Common myeloid progenitor, CD34-positive (primary cell): ENCODE data around the gene C1QTNF12.

Experiments
- CTCF ChIA-PET: fragments of 350-600 bp; sonication (Branson Sonifier 250); formaldehyde crosslinking; loops from one replicate; lab custom pipeline; 2021; ENCODE audit warnings: antibody characterized with exemption; lab: Charles Lee
- POLR2A ChIA-PET: fragments of 350-600 bp; sonication (Branson Sonifier 250); formaldehyde crosslinking; loops from one replicate; lab custom pipeline; 2021; ENCODE audit warnings: antibody characterized with exemption; lab: Charles Lee
- DNase-seq, 3 donors: peaks; one replicate each; pipeline versions ENCODE4 v3.0.0 to v3.0.0-alpha.2; 2013
- H3K27ac ChIP-seq, 2 experiments: 1 replicate in 1 of 2; 2 replicates in 1 of 2; pipeline ENCODE4 v1.7.0; 2013; ENCODE audit warnings: inconsistent platforms in 2 of 2, low read length in 2 of 2, mild to moderate bottlenecking in 2 of 2, low read depth in 1 of 2, moderate library complexity in 1 of 2; ENCODE audit not compliant: severe bottlenecking in 2 of 2, insufficient read depth in 1 of 2, poor library complexity in 1 of 2
- H3K27me3 ChIP-seq, 5 experiments: replicated peaks in 2 of 5; 1 replicate in 3 of 5; 2 replicates in 2 of 5; pipeline versions ENCODE4 v1.6.1 to v1.7.0; 2013; ENCODE audit warnings: low read length in 4 of 5, mild to moderate bottlenecking in 2 of 5, moderate library complexity in 2 of 5, inconsistent platforms in 1 of 5; ENCODE audit not compliant: insufficient read depth in 5 of 5, control insufficient read depth in 4 of 5
- H3K36me3 ChIP-seq, 4 experiments: 1 replicate in 2 of 4; 2 replicates in 2 of 4; pipeline versions ENCODE4 v1.6.1 to v1.7.0; 2013; ENCODE audit warnings: low read length in 3 of 4, control low read depth in 1 of 4, mild to moderate bottlenecking in 1 of 4; ENCODE audit not compliant: control insufficient read depth in 4 of 4, insufficient read depth in 4 of 4
- H3K4me1 ChIP-seq, 4 experiments: 1 replicate in 3 of 4; 2 replicates in 1 of 4; pipeline versions ENCODE4 v1.6.1 to v1.7.1; 2013; ENCODE audit warnings: low read length in 3 of 4, mild to moderate bottlenecking in 3 of 4, control low read depth in 1 of 4, inconsistent platforms in 1 of 4, moderate library complexity in 1 of 4; ENCODE audit not compliant: control insufficient read depth in 4 of 4, insufficient read depth in 4 of 4; ENCODE audit errors: control extremely low read depth in 1 of 4
- H3K4me3 ChIP-seq, 7 experiments: 1 replicate in 4 of 7; 2 replicates in 3 of 7; pipeline versions ENCODE4 v1.5.1 to v1.7.0; 2013; ENCODE audit warnings: mild to moderate bottlenecking in 7 of 7, low read length in 6 of 7, moderate library complexity in 6 of 7, inconsistent platforms in 2 of 7, low read depth in 2 of 7, control low read depth in 1 of 7; ENCODE audit not compliant: insufficient read depth in 4 of 7, control insufficient read depth in 1 of 7; ENCODE audit errors: extremely low read depth in 1 of 7
- H3K9me3 ChIP-seq, 5 experiments: 1 replicate in 4 of 5; 2 replicates in 1 of 5; pipeline versions ENCODE4 v1.6.1 to v1.7.1; 2013; ENCODE audit warnings: low read length in 4 of 5, mild to moderate bottlenecking in 2 of 5, inconsistent platforms in 1 of 5, low read depth in 1 of 5, moderate library complexity in 1 of 5; ENCODE audit not compliant: control insufficient read depth in 4 of 5, insufficient read depth in 2 of 5; ENCODE audit errors: control extremely low read depth in 1 of 5
- WGBS: methylation state at CpG from one replicate; pipeline ENCODE4 v1.1.5; 2013; ENCODE audit not compliant: insufficient coverage; 5-methylcytosine and 5-hydroxymethylcytosine counted together

The C1QTNF12 gene

GRCh38 chr1:1232208-1232795, 14.2 kb downstream of the C1QTNF12 start, which contains the start of gene B3GALT6:
B3GALT6 (plus strand) TSS chr1:1232237; CDS start chr1:1232279, 42 bp downstream.
- Histone ChIP-seq H3K4me3 (peak within 1 kb of the TSS; percentile 79 to 97 (median 94)), H3K9me3 (no peaks in the 10 kb centered on the region), H3K4me1 (peaks cover 4 to 35% (median 33%) of the 10 kb centered on the region in 4 experiments), H3K27ac (peak within 1 kb of the TSS; percentile 84 to 92), H3K27me3 (peaks cover 0 to 4% (median 0%) of the 10 kb centered on the region in 5 experiments), H3K36me3 (peaks cover 0 to 44% (median 28%) of the 10 kb centered on the region in 4 experiments)
- DNase-seq: peak in 2 of 3 donors; percentile 27 to 76
- ChIA-PET CTCF (interaction anchor here (1.5 to 2.0 kb wide), 3 partner anchors 76 to 110 kb away, joined by 3 to 13 read pairs (median 5); no protein-coding TSS in a partner anchor), POLR2A (interaction anchor here (0.9 to 1.4 kb wide), 2 partner anchors 9 to 19 kb away, joined by 4 to 5 read pairs; no protein-coding TSS in a partner anchor)
- 7% methylated on average over 76 of the region's 100 CpGs for WGBS

- H3K4me1 ChIP-seq: peaks cover 4 to 35% (median 33%) of the 10 kb centered on the region in 4 experiments
- POLR2A ChIA-PET: interaction anchor here (0.9 to 1.4 kb wide), 4 partner anchors 8 to 19 kb away, joined by 3 to 5 read pairs (median 4); no protein-coding TSS in a partner anchor
- CTCF ChIA-PET: interaction anchor here (0.6 to 2.0 kb wide), 7 partner anchors 12 to 111 kb away, joined by 3 to 13 read pairs (median 4); no protein-coding TSS in a partner anchor
- H3K9me3 ChIP-seq: no peaks in the 10 kb centered on the region
- H3K36me3 ChIP-seq: peaks cover 0 to 49% (median 31%) of the 10 kb centered on the region in 4 experiments
- DNase-seq: peak; percentile 97 to 98 (median 98)
- 0% methylated on average over 86 of the region's 99 CpGs for WGBS
- no peaks in the 10 kb centered on the region for H3K27me3 ChIP-seq
- H3K27ac ChIP-seq: peak within 1 kb of the TSS; percentile 84 to 92
- H3K4me3 ChIP-seq: peak within 1 kb of the TSS; percentile 79 to 97 (median 94)
These were observed 14.9 kb downstream of the C1QTNF12 start, which contains the start of gene SDF4 for GRCh38 chr1:1231400-1232207. SDF4 (minus strand) TSS chr1:1232001; CDS start chr1:1228772, 3,229 bp downstream.

DNA sequence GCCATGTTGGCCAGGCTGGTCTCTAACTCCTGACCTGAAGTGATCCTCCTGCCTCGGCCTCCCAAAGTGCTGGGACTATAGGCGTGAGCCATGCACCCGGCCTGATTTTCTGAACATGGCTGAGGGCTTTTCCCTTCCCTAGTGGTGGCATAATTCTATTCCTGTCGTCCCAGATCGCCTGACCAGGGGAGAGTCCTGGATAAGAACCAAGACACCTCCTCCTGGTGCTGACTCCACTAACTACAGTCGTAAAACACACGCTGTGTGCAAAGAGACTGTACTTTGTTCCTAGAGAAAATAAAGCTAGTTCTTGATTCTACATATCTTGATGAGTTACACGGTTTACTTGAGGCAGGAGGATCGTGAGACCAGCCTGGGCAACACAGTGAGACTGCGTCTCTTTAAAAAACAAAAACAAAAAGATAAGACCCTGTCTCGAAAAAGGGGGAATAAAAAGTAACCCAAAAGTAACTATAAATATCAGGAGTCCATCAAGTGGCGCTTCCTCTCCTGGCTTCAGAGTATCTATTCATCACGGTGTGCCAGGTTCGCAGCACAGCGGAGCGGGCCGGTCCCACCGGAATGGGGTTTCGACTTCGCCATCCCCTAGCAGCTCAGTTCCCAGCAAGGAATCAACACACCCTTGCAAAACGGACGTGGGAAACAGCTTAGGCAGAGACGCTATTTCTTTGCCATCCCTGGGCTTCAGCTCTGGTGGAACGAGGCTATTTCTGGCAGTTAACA, 15.7 kb downstream of the C1QTNF12 start:
- no peaks in the 10 kb centered on the region for H3K9me3 ChIP-seq
- H3K27me3 ChIP-seq: no peaks in the 10 kb centered on the region
- H3K36me3 ChIP-seq: peaks cover 0 to 57% (median 39%) of the 10 kb centered on the region in 4 experiments
- DNase-seq: peak; percentile 25 to 36 (median 27)
- whole genome bisulfite sequencing: 24% methylated on average over 21 of the region's 24 CpGs
- peak overlapping the region; percentile 84 to 92 for H3K27ac ChIP-seq
- ChIA-PET CTCF (interaction anchor here (0.6 to 2.0 kb wide), 7 partner anchors 12 to 110 kb away, joined by 3 to 13 read pairs (median 4); no protein-coding TSS in a partner anchor), POLR2A (interaction anchor here (1.0 to 1.4 kb wide), 2 partner anchors 12 to 18 kb away, joined by 3 to 4 read pairs; no protein-coding TSS in a partner anchor)
- peak overlapping the region; percentile 79 to 97 (median 94) for H3K4me3 ChIP-seq
- peaks cover 4 to 35% (median 33%) of the 10 kb centered on the region in 4 experiments for H3K4me1 ChIP-seq

DNA sequence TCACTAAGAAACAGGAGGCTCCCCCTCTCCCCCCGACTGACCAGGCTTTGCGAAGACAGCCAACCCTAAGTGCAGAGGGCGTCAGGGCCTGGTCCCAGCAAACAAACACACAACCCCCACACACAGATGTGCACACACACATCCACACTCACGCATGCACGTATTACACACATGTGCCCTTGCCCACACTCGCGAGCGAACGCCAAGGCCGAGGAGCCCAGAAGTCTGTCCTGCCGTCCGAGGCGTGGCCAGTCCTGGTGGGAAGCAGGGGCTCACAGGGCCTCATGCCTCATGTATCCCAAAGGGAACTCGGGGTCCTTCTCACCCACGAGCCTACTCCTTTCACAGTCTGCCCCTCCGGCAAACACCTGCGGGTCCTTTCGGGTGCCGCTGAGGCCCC, 16.8 kb downstream of the C1QTNF12 start:
- Histone ChIP-seq H3K4me3 (peak overlapping the region in 1 of 7 experiments; percentile 93), H3K36me3 (peaks cover 0 to 62% (median 40%) of the 10 kb centered on the region in 4 experiments), H3K27me3 (no peaks in the 10 kb centered on the region), H3K4me1 (peaks cover 4 to 35% (median 33%) of the 10 kb centered on the region in 4 experiments), H3K27ac (no peak overlapping the region), H3K9me3 (no peaks in the 10 kb centered on the region)
- CTCF ChIA-PET: interaction anchor here (0.6 to 1.4 kb wide), 4 partner anchors 13 to 107 kb away, joined by 3 to 4 read pairs (median 3); no protein-coding TSS in a partner anchor
- WGBS: 92% methylated on average over 17 of the region's 19 CpGs
- POLR2A ChIA-PET: no interaction called here
- no peak for DNase-seq

DNA sequence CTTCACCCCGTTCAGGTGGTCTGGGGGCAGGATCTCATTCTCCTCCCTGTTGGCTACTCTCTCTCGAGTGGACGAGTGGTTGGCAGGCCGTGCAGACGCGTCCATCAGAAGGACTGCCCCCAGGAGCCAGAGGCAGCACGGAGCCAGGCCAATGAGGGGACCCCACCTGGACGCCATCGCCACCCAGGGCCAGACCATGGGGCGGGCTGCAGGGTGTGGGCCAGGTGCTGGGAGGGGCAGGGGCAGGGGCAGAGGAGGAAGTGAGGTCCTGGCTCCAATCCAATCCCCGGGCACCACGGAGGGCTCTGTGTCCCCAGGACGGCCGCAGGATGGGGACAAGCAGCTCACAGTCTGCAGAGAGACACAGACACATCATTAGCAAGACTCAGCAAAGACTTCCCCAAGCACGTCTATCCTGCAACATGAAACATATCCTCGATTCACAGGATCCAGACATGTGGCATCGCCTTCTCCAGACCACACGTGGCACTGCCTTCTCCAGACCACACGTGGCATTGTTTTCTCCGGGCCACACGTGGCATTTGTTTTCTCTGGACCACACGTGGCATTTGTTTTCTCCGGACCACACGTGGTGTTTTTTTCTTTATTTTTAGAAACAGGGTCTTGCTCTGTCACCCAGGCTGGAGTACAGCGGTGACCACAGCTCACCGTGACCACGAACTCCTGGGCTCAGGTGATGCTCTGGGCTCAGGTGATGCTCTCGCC, 17.8 kb downstream of the C1QTNF12 start:
- no peak overlapping the region for H3K27ac ChIP-seq
- H3K36me3 ChIP-seq: peaks cover 0 to 63% (median 38%) of the 10 kb centered on the region in 4 experiments
- no peak for DNase-seq
- no peaks in the 10 kb centered on the region for H3K9me3 ChIP-seq
- ChIA-PET CTCF (interaction anchor here (0.6 to 1.0 kb wide), 2 partner anchors 12 to 104 kb away, joined by 3 read pairs; no protein-coding TSS in a partner anchor), POLR2A (no interaction called here)
- H3K4me3 ChIP-seq: no peak overlapping the region
- peaks cover 4 to 33% (median 30%) of the 10 kb centered on the region in 4 experiments for H3K4me1 ChIP-seq
- no peaks in the 10 kb centered on the region for H3K27me3 ChIP-seq
- WGBS: 94% methylated on average over 27 of the region's 28 CpGs

DNA sequence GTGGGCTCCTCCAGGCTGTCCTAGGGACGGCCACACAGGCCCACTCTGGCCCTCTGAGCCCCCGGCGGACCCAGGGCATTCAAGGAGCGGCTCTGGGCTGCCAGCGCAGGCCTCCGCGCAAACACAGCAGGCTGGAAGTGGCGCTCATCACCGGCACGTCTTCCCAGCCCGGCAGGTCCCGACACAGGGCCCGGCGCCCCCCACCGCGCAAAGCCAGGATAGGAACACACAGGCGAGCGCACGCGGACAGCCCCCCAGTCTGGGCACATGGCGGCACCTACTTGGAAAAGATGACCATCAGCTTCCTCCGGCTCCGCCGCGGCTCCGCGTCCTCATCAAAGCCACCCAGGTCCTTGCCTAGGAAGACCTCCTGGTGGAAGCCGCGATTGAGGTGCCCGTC, 18.3 kb downstream of the C1QTNF12 start:
- H3K4me3 ChIP-seq: no peak overlapping the region
- H3K36me3 ChIP-seq: peaks cover 0 to 64% (median 40%) of the 10 kb centered on the region in 4 experiments
- ChIA-PET POLR2A (no interaction called here), CTCF (no interaction called here)
- DNase-seq: no peak
- no peaks in the 10 kb centered on the region for H3K27me3 ChIP-seq
- 98% methylated on average over 29 of the region's 30 CpGs for WGBS
- H3K4me1 ChIP-seq: peaks cover 4 to 28% (median 26%) of the 10 kb centered on the region in 4 experiments
- H3K27ac ChIP-seq: no peak overlapping the region
- no peaks in the 10 kb centered on the region for H3K9me3 ChIP-seq
